Retinal pigment epithelial cell (primary cell): ENCODE measurements around the gene COL12A1.

ENCODE experiments used
- DNase-seq: peaks from one replicate; pipeline ENCODE4 v3.0.0-alpha.2; 2010; ENCODE audit warnings: low read depth
- H3K4me3 ChIP-seq: 2 replicates; pipeline ENCODE4 v1.5.1; 2011; ENCODE audit warnings: mild to moderate bottlenecking, low read length, control low read depth, moderate library complexity
- TF ChIP-seq, protein P1 (sequence below): conservative IDR thresholded peaks from 2 replicates; pipeline ENCODE4 v1.5.1; 2011; ENCODE audit warnings: low read depth, low read length, control low read depth, inconsistent platforms

Gene COL12A1

DNA sequence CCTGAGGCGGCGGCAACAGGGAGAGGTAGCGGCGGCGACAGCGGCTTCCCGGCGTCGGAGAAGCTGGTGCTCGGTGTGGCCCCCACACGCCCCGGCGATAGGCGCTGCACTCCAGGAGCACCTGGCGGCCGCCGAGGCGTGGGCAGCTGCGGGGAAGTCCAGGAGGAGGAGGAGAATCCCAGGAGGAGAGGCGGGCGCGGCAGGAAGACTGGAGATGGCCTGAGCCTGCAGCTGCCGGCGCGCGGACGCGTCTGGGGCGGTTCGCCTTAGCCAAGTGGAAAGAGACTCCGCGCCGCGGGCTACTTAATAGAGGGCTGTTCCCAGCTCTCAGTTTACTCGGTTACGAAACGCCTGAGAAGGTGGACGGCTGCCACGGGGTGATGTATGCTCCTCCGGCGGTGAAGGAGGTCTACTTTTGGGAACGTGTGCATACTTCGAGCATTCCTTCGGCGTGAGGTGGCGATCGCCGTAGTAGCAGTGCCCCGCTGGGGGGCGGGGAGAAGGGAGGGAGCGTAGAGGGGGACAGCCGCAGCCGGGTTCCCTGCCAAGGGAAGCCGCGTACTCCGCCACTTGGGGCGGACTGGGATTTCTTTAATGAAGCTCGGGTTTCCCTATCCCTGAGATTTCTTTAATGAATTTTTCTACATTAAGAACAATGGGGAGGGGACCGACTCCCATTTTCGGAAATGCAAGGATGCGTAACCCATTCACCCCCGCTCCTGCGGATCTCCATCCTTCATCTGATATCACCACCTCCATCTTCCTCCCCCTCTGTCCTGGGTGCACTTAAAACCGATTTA lies at the start of gene COL12A1:
Gene COL12A1, minus strand, starts transcription at position 278 of the 800 bp plus-strand sequence. CDS start 3,261 bp downstream, outside the sequence.
- peak; percentile 54 for DNase-seq

DNA sequence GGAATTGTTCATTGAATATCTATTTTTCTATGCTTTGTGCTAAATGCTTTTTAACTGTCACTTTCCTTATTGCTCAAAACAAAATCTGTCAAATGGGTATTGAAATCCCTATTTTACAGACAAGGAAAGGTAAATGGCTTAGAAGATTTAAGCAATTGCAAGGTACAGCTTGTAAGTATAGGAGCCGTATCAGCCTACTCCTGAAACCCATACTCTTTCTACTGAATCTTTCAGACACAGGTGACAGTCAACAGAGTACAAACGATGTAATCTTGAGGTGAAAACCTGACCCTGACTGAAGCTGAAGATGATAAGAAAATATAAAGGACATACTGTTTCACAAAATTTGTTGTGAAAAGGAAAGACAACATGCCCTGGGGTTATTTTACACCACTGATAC lies 44.7 kb upstream of the COL12A1 start:
- no peak for DNase-seq
- no peak overlapping the region for H3K4me3 ChIP-seq
- TF ChIP-seq, protein P1, sequence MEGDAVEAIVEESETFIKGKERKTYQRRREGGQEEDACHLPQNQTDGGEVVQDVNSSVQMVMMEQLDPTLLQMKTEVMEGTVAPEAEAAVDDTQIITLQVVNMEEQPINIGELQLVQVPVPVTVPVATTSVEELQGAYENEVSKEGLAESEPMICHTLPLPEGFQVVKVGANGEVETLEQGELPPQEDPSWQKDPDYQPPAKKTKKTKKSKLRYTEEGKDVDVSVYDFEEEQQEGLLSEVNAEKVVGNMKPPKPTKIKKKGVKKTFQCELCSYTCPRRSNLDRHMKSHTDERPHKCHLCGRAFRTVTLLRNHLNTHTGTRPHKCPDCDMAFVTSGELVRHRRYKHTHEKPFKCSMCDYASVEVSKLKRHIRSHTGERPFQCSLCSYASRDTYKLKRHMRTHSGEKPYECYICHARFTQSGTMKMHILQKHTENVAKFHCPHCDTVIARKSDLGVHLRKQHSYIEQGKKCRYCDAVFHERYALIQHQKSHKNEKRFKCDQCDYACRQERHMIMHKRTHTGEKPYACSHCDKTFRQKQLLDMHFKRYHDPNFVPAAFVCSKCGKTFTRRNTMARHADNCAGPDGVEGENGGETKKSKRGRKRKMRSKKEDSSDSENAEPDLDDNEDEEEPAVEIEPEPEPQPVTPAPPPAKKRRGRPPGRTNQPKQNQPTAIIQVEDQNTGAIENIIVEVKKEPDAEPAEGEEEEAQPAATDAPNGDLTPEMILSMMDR: no peak

More for the DNA sequence above, at the start of gene COL12A1:
- H3K4me3 ChIP-seq: peak within 1 kb of the TSS; percentile 54
- TF ChIP-seq, protein P1: no peak

DNA sequence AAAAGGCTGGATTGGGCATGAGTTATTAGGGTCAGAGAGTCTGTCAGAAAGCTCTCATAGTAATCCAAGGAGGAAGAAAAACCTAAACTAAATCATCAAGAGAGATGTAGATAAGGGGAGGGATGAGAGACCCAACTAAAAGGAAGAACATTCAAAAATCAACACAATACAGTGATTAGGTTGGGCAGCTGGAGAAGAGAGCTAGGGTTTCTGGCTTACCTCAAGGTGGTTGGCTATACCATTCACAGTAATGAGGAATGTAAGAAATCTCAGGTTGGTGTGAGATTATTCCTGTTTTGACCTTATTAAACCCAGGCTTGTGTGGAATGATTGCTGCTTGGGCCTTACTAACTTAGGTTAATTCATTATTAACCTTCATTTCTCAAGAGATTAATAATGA lies 44.0 kb upstream of the COL12A1 start:
- H3K4me3 ChIP-seq: no peak overlapping the region
- TF ChIP-seq, protein P1: no peak
- DNase-seq: no peak

DNA sequence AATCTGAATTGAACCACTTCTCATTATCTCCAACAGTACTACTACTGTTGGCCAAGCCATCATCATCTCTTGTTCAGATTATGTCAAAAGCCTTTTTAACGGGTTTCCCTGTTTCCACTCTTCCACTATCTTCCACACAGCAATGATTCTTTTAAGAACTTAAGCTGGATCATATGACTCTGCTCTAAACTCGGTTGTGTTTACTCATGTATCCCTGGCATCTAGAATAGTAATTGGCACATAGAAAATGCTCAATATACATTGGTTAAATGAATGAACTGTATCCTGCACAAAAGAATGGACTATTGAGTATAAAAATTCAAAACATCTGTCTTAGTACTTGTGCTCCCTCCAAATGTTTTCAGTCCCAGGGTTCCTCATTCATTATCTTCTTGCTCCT lies 40.5 kb upstream of the COL12A1 start:
- no peak overlapping the region for H3K4me3 ChIP-seq
- DNase-seq: peak; percentile 40
- TF ChIP-seq, protein P1: no peak

DNA sequence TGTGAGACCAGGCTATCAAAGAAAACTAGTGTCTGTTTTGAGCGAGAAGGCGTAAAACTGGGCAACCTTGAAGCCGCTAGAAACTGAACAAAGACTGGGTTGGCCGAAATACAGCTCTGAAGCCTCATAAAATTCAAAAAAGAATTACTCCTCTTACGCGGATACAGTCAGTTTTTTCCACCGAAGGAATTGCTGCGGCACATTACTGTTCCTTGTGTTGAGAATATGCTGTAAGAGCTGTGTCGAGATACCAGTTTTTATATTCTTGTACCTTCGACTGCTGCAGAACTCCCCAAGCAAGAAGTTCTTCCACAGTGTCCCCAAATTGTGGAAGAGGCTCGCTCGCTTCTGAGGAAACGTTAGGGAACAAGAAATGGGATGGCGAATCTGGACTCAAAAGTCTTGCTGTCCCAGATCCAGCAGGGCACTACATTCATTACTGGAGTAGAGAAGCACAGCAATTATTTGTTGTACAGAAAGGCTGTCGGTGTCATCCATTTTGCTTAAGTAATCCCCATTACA lies 38.3 kb upstream of the COL12A1 start:
- H3K4me3 ChIP-seq: peak overlapping the region; percentile 91
- DNase-seq: no peak
- TF ChIP-seq, protein P1: no peak

DNA sequence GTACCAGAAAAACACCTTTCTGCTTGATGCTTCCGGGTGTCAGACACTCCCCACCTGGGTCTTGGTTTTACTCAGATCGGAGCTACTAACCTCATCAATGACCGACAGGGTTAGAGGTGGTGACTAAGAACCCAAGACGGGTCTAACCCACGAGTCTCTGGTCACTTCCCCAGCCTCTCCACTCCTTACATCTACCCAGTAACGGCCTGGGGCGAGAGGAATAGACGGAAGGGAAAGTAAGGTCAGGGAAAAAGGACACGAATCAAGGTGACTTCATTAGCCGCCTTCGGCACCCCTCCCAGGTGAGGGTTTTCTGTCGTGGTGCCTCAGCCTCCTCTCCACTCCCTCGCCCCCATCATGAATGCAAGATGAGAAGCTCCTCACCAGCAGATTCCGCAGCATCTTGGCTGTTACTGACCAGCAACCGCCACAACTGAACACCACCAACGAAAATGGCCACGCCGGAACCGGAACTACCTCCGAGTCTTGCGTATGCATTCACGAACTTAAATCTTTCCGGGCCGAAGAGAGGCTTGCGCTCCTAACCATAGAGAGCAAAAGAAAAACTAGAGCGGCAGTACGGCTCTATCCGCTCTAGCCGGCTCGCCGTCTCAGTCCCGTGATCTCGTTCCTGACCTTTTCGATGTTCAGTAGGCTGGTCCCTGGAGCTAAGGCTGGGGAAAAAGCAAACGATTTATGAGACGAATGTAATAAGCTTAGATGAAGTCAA lies 37.6 kb upstream of the COL12A1 start, which contains the start of gene COX7A2:
Gene COX7A2, minus strand, starts transcription at position 469 of the 730 bp plus-strand sequence. Its CDS starts 67 bp downstream, at position 402.
- peak within 1 kb of the TSS; percentile 91 for H3K4me3 ChIP-seq
- DNase-seq: peak; percentile 92
- TF ChIP-seq, protein P1: no peak
